ENCODE measurements around the gene UBXN11. TPM values are rescaled to one million over a fixed set of nuclear protein-coding genes. Genes with fewer than 3 reads are reported as not detected.

UBXN11 gene
- total and polyA plus RNA-seq, 2 of the 13 experiments (the other 11 are each of a cell fraction or from before 2014, with no cell fraction given) = 9.3 to 10.4 TPM

DNA sequence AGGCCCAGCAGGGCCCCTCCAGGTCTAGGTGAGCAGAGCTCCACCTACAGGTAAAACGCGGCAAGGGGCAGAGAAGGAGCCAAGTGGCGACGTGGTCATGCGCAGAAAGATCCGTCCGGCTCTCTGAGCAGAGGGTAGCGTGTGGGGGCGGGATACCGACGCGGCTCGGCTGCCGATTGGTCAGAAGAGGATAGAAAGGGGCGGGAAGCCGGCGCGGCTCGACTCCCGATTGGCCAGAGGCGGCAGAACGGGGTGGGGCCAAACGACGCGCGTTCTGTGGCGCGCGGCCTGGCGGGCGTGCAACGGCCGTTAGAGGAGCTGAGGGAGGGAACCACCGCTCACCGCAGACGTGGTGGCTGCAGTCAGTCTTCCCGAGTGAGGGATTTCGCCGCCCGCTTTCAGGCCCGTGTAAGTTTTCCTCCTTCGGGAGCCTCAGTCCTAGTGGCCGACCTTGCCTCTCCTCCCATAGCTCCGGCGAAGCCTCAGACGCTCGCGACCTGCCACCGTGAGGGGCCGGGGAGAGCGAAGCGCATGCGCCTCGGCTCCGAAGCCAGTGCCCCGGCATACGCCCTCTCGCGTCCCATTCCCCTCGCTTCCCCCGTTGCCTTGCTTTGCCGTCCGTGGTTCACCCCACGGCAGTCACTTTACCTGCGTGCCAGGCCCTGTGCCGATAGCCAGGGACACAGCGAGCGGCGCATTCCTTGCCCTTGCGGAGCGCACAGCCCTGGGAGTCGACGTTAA is 72.4 kb downstream of the UBXN11 start, which contains the start of gene CEP85 (continued):
- TF ChIP-seq, protein P1, sequence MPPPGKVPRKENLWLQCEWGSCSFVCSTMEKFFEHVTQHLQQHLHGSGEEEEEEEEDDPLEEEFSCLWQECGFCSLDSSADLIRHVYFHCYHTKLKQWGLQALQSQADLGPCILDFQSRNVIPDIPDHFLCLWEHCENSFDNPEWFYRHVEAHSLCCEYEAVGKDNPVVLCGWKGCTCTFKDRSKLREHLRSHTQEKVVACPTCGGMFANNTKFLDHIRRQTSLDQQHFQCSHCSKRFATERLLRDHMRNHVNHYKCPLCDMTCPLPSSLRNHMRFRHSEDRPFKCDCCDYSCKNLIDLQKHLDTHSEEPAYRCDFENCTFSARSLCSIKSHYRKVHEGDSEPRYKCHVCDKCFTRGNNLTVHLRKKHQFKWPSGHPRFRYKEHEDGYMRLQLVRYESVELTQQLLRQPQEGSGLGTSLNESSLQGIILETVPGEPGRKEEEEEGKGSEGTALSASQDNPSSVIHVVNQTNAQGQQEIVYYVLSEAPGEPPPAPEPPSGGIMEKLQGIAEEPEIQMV (CRISPR knock-in tag; IDR thresholded peaks at IDR 0.05; ENCODE audit: low read depth) = peak; percentile 76; the same call in 1 of the 2 replicates
- TF ChIP-seq, protein P2, sequence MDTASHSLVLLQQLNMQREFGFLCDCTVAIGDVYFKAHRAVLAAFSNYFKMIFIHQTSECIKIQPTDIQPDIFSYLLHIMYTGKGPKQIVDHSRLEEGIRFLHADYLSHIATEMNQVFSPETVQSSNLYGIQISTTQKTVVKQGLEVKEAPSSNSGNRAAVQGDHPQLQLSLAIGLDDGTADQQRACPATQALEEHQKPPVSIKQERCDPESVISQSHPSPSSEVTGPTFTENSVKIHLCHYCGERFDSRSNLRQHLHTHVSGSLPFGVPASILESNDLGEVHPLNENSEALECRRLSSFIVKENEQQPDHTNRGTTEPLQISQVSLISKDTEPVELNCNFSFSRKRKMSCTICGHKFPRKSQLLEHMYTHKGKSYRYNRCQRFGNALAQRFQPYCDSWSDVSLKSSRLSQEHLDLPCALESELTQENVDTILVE (CRISPR knock-in tag; IDR thresholded peaks at IDR 0.05) = no peak
- TF ChIP-seq SMC3 (IDR thresholded peaks at IDR 0.05; ENCODE audit: low read length) (peak; percentile 18; the same call in 1 of the 2 replicates), NAIF1 (CRISPR knock-in tag; IDR thresholded peaks at IDR 0.05; ENCODE audit: borderline replicate concordance) (no peak), ZNF530 (CRISPR knock-in tag; IDR thresholded peaks at IDR 0.05; ENCODE audit: low read depth) (no peak), NFRKB (IDR thresholded peaks at IDR 0.05) (no peak), KDM5A (IDR thresholded peaks at IDR 0.05; ENCODE audit: borderline replicate concordance, low read length) (peak; percentile 59; the same call in 1 of the 2 replicates), ETV6 (CRISPR knock-in tag; conservative IDR thresholded peaks at IDR 0.05) (0 out of 2 replicates have a peak, but pooled peaks have one; percentile 2), ATM (IDR thresholded peaks at IDR 0.05; ENCODE audit: borderline replicate concordance) (no peak), ZNF660 (CRISPR knock-in tag; IDR thresholded peaks at IDR 0.05; ENCODE audit: borderline replicate concordance, low read depth) (no peak), HES4 (CRISPR knock-in tag; IDR thresholded peaks at IDR 0.05; ENCODE audit: borderline replicate concordance) (peak; percentile 79), SYNCRIP (IDR thresholded peaks at IDR 0.05; ENCODE audit: insufficient read depth, low read depth, low read length) (no peak), ZFP41 (CRISPR knock-in tag; IDR thresholded peaks at IDR 0.05; ENCODE audit: borderline replicate concordance) (no peak), MEIS2 (CRISPR knock-in tag; IDR thresholded peaks at IDR 0.05) (no peak), RFXANK (CRISPR knock-in tag; IDR thresholded peaks at IDR 0.05) (no peak), HOXA9 (CRISPR knock-in tag; IDR thresholded peaks at IDR 0.05; ENCODE audit: borderline replicate concordance) (no peak), EZH2 (conservative IDR thresholded peaks at IDR 0.05; ENCODE audit: low read depth, low read length) (no peak), ZNF382 (CRISPR knock-in tag; IDR thresholded peaks at IDR 0.05; ENCODE audit: borderline replicate concordance) (no peak)
- TF ChIP-seq, protein P3, sequence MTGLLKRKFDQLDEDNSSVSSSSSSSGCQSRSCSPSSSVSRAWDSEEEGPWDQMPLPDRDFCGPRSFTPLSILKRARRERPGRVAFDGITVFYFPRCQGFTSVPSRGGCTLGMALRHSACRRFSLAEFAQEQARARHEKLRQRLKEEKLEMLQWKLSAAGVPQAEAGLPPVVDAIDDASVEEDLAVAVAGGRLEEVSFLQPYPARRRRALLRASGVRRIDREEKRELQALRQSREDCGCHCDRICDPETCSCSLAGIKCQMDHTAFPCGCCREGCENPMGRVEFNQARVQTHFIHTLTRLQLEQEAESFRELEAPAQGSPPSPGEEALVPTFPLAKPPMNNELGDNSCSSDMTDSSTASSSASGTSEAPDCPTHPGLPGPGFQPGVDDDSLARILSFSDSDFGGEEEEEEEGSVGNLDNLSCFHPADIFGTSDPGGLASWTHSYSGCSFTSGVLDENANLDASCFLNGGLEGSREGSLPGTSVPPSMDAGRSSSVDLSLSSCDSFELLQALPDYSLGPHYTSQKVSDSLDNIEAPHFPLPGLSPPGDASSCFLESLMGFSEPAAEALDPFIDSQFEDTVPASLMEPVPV (CRISPR knock-in tag; IDR thresholded peaks at IDR 0.05) = peak; percentile 78; the same call in 1 of the 2 replicates
- TF ChIP-seq, protein P4, sequence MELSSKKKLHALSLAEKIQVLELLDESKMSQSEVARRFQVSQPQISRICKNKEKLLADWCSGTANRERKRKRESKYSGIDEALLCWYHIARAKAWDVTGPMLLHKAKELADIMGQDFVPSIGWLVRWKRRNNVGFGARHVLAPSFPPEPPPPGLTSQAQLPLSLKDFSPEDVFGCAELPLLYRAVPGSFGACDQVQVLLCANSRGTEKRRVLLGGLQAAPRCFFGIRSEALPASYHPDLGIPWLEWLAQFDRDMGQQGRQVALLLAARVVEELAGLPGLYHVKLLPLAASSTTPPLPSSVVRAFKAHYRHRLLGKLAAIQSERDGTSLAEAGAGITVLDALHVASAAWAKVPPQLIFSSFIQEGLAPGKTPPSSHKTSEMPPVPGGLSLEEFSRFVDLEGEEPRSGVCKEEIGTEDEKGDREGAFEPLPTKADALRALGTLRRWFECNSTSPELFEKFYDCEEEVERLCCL (CRISPR knock-in tag; IDR thresholded peaks at IDR 0.05; ENCODE audit: borderline replicate concordance) = 0 out of 2 replicates have a peak, but pooled peaks have one; percentile 37
- TF ChIP-seq, protein P5, sequence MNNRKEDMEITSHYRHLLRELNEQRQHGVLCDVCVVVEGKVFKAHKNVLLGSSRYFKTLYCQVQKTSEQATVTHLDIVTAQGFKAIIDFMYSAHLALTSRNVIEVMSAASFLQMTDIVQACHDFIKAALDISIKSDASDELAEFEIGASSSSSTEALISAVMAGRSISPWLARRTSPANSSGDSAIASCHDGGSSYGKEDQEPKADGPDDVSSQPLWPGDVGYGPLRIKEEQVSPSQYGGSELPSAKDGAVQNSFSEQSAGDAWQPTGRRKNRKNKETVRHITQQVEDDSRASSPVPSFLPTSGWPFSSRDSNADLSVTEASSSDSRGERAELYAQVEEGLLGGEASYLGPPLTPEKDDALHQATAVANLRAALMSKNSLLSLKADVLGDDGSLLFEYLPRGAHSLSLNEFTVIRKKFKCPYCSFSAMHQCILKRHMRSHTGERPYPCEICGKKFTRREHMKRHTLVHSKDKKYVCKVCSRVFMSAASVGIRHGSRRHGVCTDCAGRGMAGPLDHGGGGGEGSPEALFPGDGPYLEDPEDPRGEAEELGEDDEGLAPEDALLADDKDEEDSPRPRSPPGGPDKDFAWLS (CRISPR knock-in tag; IDR thresholded peaks at IDR 0.05; ENCODE audit: borderline replicate concordance) = no peak
